Measurements from ENCODE around the gene GUCD1.

The GUCD1 gene

GRCh38 chr22:24501301-24502005 is 53.5 kb downstream of the GUCD1 start:
- H3K4me1 ChIP-seq (ENCODE audit: insufficient read depth, low read length, severe bottlenecking), result peaks cover 41% of the 10 kb centered on the region
- H3K27me3 ChIP-seq (ENCODE audit: insufficient read depth, low read length), result no peaks in the 10 kb centered on the region
- no peaks in the 10 kb centered on the region for H3K36me3 ChIP-seq (ENCODE audit: insufficient read depth, low read length)

GRCh38 chr22:24500277-24500820 is 54.6 kb downstream of the GUCD1 start:
- H3K9me3 ChIP-seq (ENCODE audit: low read length), result no peaks in the 10 kb centered on the region
- H4K20me1 ChIP-seq (ENCODE audit: insufficient read depth, low read length), result no peaks in the 10 kb centered on the region
- peak overlapping the region; percentile 28; the same call in 1 of the 2 replicates for H3K4me2 ChIP-seq (ENCODE audit: low read length)
- no peaks in the 10 kb centered on the region for H3K9me2 ChIP-seq (ENCODE audit: low read depth, low read length)
- no peak overlapping the region for H3K4me3 ChIP-seq (ENCODE audit: low read depth, low read length, poor library complexity, severe bottlenecking)
- H3K36me3 ChIP-seq (ENCODE audit: insufficient read depth, low read length), result no peaks in the 10 kb centered on the region
- H3K9ac ChIP-seq (ENCODE audit: low read length), result no peak overlapping the region; the same call in 1 of the 2 replicates
- no peaks in the 10 kb centered on the region for H3K27me3 ChIP-seq (ENCODE audit: insufficient read depth, low read length)
- peaks cover 41% of the 10 kb centered on the region for H3K4me1 ChIP-seq (ENCODE audit: insufficient read depth, low read length, severe bottlenecking)
- TF ChIP-seq CTCF (IDR thresholded peaks at IDR 0.05; ENCODE audit: low read length) (no peak), EZH2 (IDR thresholded peaks at IDR 0.05; ENCODE audit: borderline replicate concordance, low read length) (no peak)
- H3F3A ChIP-seq (ENCODE audit: insufficient read depth, low read length), result peaks cover 4% of the 10 kb centered on the region; the same call in 1 of the 2 replicates
- H3K27ac ChIP-seq (ENCODE audit: low read depth, low read length, poor library complexity, severe bottlenecking), result peak overlapping the region; percentile 50
- no peak overlapping the region for H2AFZ ChIP-seq (ENCODE audit: low read length)
- H3K79me2 ChIP-seq (ENCODE audit: insufficient read depth, low read length), result no peaks in the 10 kb centered on the region

More at GRCh38 chr22:24501301-24502005, 53.5 kb downstream of the GUCD1 start:
- no peaks in the 10 kb centered on the region for H3K79me2 ChIP-seq (ENCODE audit: insufficient read depth, low read length)
- no peaks in the 10 kb centered on the region for H3K9me2 ChIP-seq (ENCODE audit: low read depth, low read length)
- no peak overlapping the region; the same call in 1 of the 2 replicates for H3K9ac ChIP-seq (ENCODE audit: low read length)
- H3K27ac ChIP-seq (ENCODE audit: low read depth, low read length, poor library complexity, severe bottlenecking), result no peak overlapping the region
- H3K4me2 ChIP-seq (ENCODE audit: low read length), result no peak overlapping the region; the same call in 1 of the 2 replicates
- no peak overlapping the region for H3K4me3 ChIP-seq (ENCODE audit: low read depth, low read length, poor library complexity, severe bottlenecking)
- no peaks in the 10 kb centered on the region for H3K9me3 ChIP-seq (ENCODE audit: low read length)
- peaks cover 4% of the 10 kb centered on the region; the same call in 1 of the 2 replicates for H3F3A ChIP-seq (ENCODE audit: insufficient read depth, low read length)
- H2AFZ ChIP-seq (ENCODE audit: low read length), result no peak overlapping the region
- no peak for TF ChIP-seq EZH2 (IDR thresholded peaks at IDR 0.05; ENCODE audit: borderline replicate concordance, low read length)
- TF ChIP-seq CTCF (IDR thresholded peaks at IDR 0.05; ENCODE audit: low read length), result no peak
- no peaks in the 10 kb centered on the region for H4K20me1 ChIP-seq (ENCODE audit: insufficient read depth, low read length)

- H3K27me3 ChIP-seq (ENCODE audit: insufficient read depth, low read length), result no peaks in the 10 kb centered on the region
- H3K9ac ChIP-seq (ENCODE audit: low read length), result no peak overlapping the region
- H3K4me1 ChIP-seq (ENCODE audit: insufficient read depth, low read length, severe bottlenecking), result peaks cover 41% of the 10 kb centered on the region
- H3K4me3 ChIP-seq (ENCODE audit: low read depth, low read length, poor library complexity, severe bottlenecking), result no peak overlapping the region
- no peak overlapping the region for H2AFZ ChIP-seq (ENCODE audit: low read length)
- H3K4me2 ChIP-seq (ENCODE audit: low read length), result no peak overlapping the region
- H3K9me3 ChIP-seq (ENCODE audit: low read length), result no peaks in the 10 kb centered on the region
- no peaks in the 10 kb centered on the region for H4K20me1 ChIP-seq (ENCODE audit: insufficient read depth, low read length)
- TF ChIP-seq EZH2 (IDR thresholded peaks at IDR 0.05; ENCODE audit: borderline replicate concordance, low read length) (no peak), CTCF (IDR thresholded peaks at IDR 0.05; ENCODE audit: low read length) (no peak)
- H3K36me3 ChIP-seq (ENCODE audit: insufficient read depth, low read length), result no peaks in the 10 kb centered on the region
- no peaks in the 10 kb centered on the region for H3K9me2 ChIP-seq (ENCODE audit: low read depth, low read length)
- no peaks in the 10 kb centered on the region for H3K79me2 ChIP-seq (ENCODE audit: insufficient read depth, low read length)
- no peaks in the 10 kb centered on the region for H3F3A ChIP-seq (ENCODE audit: insufficient read depth, low read length)
- peak overlapping the region; percentile 1 for H3K27ac ChIP-seq (ENCODE audit: low read depth, low read length, poor library complexity, severe bottlenecking)
Measured at GRCh38 chr22:24499706-24500276, 55.1 kb downstream of the GUCD1 start.

Data from OCI-LY1 (cell line).